GM12878 (cell line): ENCODE results near the gene BNIP3. TPM values are rescaled to one million over a fixed set of nuclear protein-coding genes. Genes with fewer than 3 reads are reported as not detected.

ENCODE experiments used
- ATAC-seq: fragments of 200-7000 bp; cut with Tn5 transposase; 3 replicates; pipeline ENCODE4 v1.9.1; 2020; ENCODE audit warnings: mild to moderate bottlenecking, moderate library complexity
- BruUV-seq: library from RNA; stranded (reverse); fragments of 400-500 nt; replicated peaks from 2 replicates; lab custom pipeline; 2021; lab: Mats Ljungman, UMichigan
- CTCF ChIA-PET: fragments of 300-600 bp; sonication (Branson Sonifier 250); formaldehyde crosslinking; extraction: SDS; loops from one replicate; lab custom pipeline; 2021; ENCODE audit warnings: inconsistent platforms; lab: Yijun Ruan, JAX
- POLR2A ChIA-PET: fragments of 350-600 bp; formaldehyde crosslinking; extraction: SDS; loops from one replicate; lab custom pipeline; 2021; ENCODE audit warnings: inconsistent platforms; lab: Charles Lee
- RAD21 ChIA-PET: fragments of 300-600 bp; sonication (Branson Sonifier 250); formaldehyde crosslinking; loops from one replicate; lab custom pipeline; 2023; ENCODE audit warnings: antibody characterized with exemption; ENCODE audit not compliant: unreplicated experiment; lab: Charles Lee
- SMC1A ChIA-PET: fragments of 300-600 bp; sonication (Branson Sonifier 250); formaldehyde crosslinking; loops from one replicate; lab custom pipeline; 2023; ENCODE audit not compliant: unreplicated experiment, uncharacterized antibody; lab: Charles Lee
- DNase-seq: peaks from one replicate; pipeline ENCODE4 v3.0.0-alpha.2; 2011; ENCODE audit warnings: low read depth, low spot score
- FAIRE-seq: peaks from 3 replicates; lab custom pipeline; 2011; peaks lifted over from hg19 to GRCh38; lab: Jason Lieb, UNC
- H2AFZ ChIP-seq: 2 replicates; pipeline ENCODE4 v1.6.0; 2011; ENCODE audit warnings: low read depth, low read length, control low read depth; ENCODE audit not compliant: control insufficient read depth
- H3K27ac ChIP-seq: 2 replicates; pipeline ENCODE4 v1.5.1; 2011; ENCODE audit warnings: control low read depth; ENCODE audit not compliant: control insufficient read depth, insufficient read depth
- H3K27me3 ChIP-seq, 2 experiments: replicated peaks in 1 of 2; 2 replicates each; pipeline versions ENCODE4 v1.6.0 to v1.6.1; 2011; ENCODE audit warnings: low read length in 1 of 2; ENCODE audit not compliant: control insufficient read depth in 2 of 2, insufficient read depth in 2 of 2
- H3K36me3 ChIP-seq, 2 experiments: 2 replicates each; pipeline ENCODE4 v1.5.1; 2011; ENCODE audit warnings: low read length in 1 of 2; ENCODE audit not compliant: control insufficient read depth in 2 of 2, insufficient read depth in 2 of 2
- H3K4me1 ChIP-seq: 2 replicates; pipeline ENCODE4 v1.6.1; 2011; ENCODE audit warnings: mild to moderate bottlenecking, low read length, moderate library complexity, mixed read lengths; ENCODE audit not compliant: control insufficient read depth, insufficient read depth
- H3K4me2 ChIP-seq: 2 replicates; pipeline ENCODE4 v1.6.0; 2011; ENCODE audit warnings: control low read depth; ENCODE audit not compliant: control insufficient read depth, insufficient read depth
- H3K4me3 ChIP-seq: fragments of 200-600 bp; sonication (generic); 2 replicates; pipeline ENCODE4 v1.5.1; 2016
- H3K79me2 ChIP-seq: 2 replicates; pipeline ENCODE4 v1.6.0; 2011; ENCODE audit warnings: low read length; ENCODE audit not compliant: control insufficient read depth, insufficient read depth
- H3K9ac ChIP-seq: 2 replicates; pipeline ENCODE4 v1.8.0; 2011; ENCODE audit warnings: low read length, control low read depth, mixed read lengths; ENCODE audit not compliant: control insufficient read depth, insufficient read depth
- H3K9me3 ChIP-seq: replicated peaks from 3 replicates; pipeline ENCODE4 v1.5.1; 2011; ENCODE audit warnings: mild to moderate bottlenecking, low read length; ENCODE audit not compliant: control insufficient read depth, insufficient read depth
- H4K20me1 ChIP-seq: 2 replicates; pipeline ENCODE4 v1.6.0; 2011; ENCODE audit not compliant: control insufficient read depth, insufficient read depth
- EGR1 ChIP-seq, 2 experiments: IDR thresholded peaks; 1 replicate in 1 of 2; 2 replicates in 1 of 2; pipeline ENCODE4 v1.6.1; 2011 to 2012; ENCODE audit warnings: low read depth in 2 of 2, low read length in 2 of 2, borderline replicate concordance in 1 of 2, mild to moderate bottlenecking in 1 of 2, moderate library complexity in 1 of 2
- HDAC2 ChIP-seq: fragments of 200-600 bp; sonication (generic); IDR thresholded peaks from 2 replicates; pipeline ENCODE4 v1.6.1; 2017
- MYB ChIP-seq: fragments of 150-350 bp; IDR thresholded peaks from 2 replicates; pipeline ENCODE4 v1.6.1; 2014; ENCODE audit warnings: mild to moderate bottlenecking, low read depth, low read length, borderline replicate concordance
- POLR2AphosphoS2 ChIP-seq: IDR thresholded peaks from 2 replicates; pipeline ENCODE4 v1.6.1; 2011; ENCODE audit warnings: low read depth, mild to moderate bottlenecking, low read length, improper control_type of control experiment, moderate library complexity
- RBBP5 ChIP-seq: fragments of 200-600 bp; sonication (generic); conservative IDR thresholded peaks from 2 replicates; pipeline ENCODE4 v1.6.1; 2016
- RELB ChIP-seq: fragments of 450-650 bp; IDR thresholded peaks from 2 replicates; pipeline ENCODE4 v1.6.1; 2017; ENCODE audit warnings: low read depth, mild to moderate bottlenecking, moderate library complexity
- SKIL ChIP-seq: fragments of 450-650 bp; IDR thresholded peaks from 2 replicates; pipeline ENCODE4 v1.6.1; 2017; ENCODE audit warnings: mild to moderate bottlenecking, low read depth, inconsistent platforms; ENCODE audit not compliant: poor library complexity, severe bottlenecking
- SP1 ChIP-seq: IDR thresholded peaks from one replicate; pipeline ENCODE4 v1.6.1; 2011; ENCODE audit warnings: low read depth, low read length
- SUZ12 ChIP-seq: fragments of 200-600 bp; sonication (generic); IDR thresholded peaks from one replicate; pipeline ENCODE4 v1.6.1; 2018; ENCODE audit warnings: antibody characterized with exemption, mild to moderate bottlenecking; ENCODE audit not compliant: unreplicated experiment
- ZNF687 ChIP-seq: fragments of 450-650 bp; IDR thresholded peaks from 2 replicates; pipeline ENCODE4 v1.6.1; 2017; ENCODE audit warnings: mild to moderate bottlenecking, moderate library complexity
- WGBS: methylation state at CpG from one replicate; pipeline ENCODE4 v1.1.6; 2016; ENCODE audit warnings: low lambda C conversion rate; ENCODE audit not compliant: insufficient replicate concordance, insufficient coverage; ENCODE audit errors: missing lambda C conversion rate; 5-methylcytosine and 5-hydroxymethylcytosine counted together
- in situ Hi-C: fragments of 300-500 bp; cut with MboI; formaldehyde crosslinking; loops from 9 replicates; pipeline ENCODE4 v1.14.3; 2018; ENCODE audit warnings: mixed read lengths
- intact Hi-C: fragments of 100-400 bp; cut with micrococcal nuclease; formaldehyde crosslinking; loops from one replicate; pipeline ENCODE4 v1.14.2; 2022; ENCODE audit not compliant: unreplicated experiment
- polyA plus RNA-seq, 11 experiments: library from polyadenylated mRNA; depleted of rRNA in 4 of 11; unstranded in 6 of 11; stranded (reverse) in 5 of 11; fragments of >200 nt; fragmentation: Nextera tagmentation in 4 of 11; fragmentation: Illumina TruSeq in 1 of 11; extraction: Ambion mirVana in 4 of 11; extraction: Trizol in 1 of 11; gene quantifications; 1 replicate in 1 of 11; 2 replicates in 10 of 11; pipeline versions ENCODE4 v1.2.1 to v1.2.3, GENCODE V29; 2011 to 2016; ENCODE audit warnings: inconsistent platforms in 2 of 11, missing spikeins in 2 of 11, low read depth in 1 of 11
- total RNA-seq, 4 experiments: library from RNA; depleted of rRNA in 3 of 4; stranded (reverse); fragments of >200 nt in 3 of 4; fragmentation: Illumina TruSeq in 1 of 4; extraction: Trizol in 1 of 4; gene quantifications; 2 replicates each; pipeline versions ENCODE4 v1.2.1 to v1.2.3, GENCODE V29; 2013 to 2021

Gene BNIP3
- total and polyA plus RNA-seq, 10 of the 15 experiments (the other 5 are each of a cell fraction or from before 2014, with no cell fraction given), result 7.7 to 122 (median 29.9) TPM

- TF ChIP-seq EGR1 (IDR thresholded peaks at IDR 0.05; ENCODE audit: borderline replicate concordance in 1 of 2, low read depth in 2 of 2, low read length in 2 of 2), result no peak
- TF ChIP-seq RBBP5, result no peak
- no peak for TF ChIP-seq SUZ12
- TF ChIP-seq POLR2AphosphoS2, result no peak
- no peak for TF ChIP-seq HDAC2
- no peak for TF ChIP-seq SP1
- TF ChIP-seq, all 136 proteins: peak for 0
These were observed 2.1 kb upstream of the BNIP3 start (continued) for GRCh38 chr10:131983780-131984179.

GRCh38 chr10:131982796-131983195, 1.1 kb upstream of the BNIP3 start:
- ATAC-seq, result no peak
- Histone ChIP-seq H3K27me3 (no peaks in the 10 kb centered on the region), H3K4me2 (peak overlapping the region; percentile 77; the same call in 1 of the 2 replicates), H4K20me1 (peaks cover 4% of the 10 kb centered on the region; the same call in 1 of the 2 replicates), H3K4me3 (peak overlapping the region; percentile 68; the same call in 1 of the 2 replicates), H3K27ac (no peak overlapping the region), H3K9me3 (no peaks in the 10 kb centered on the region; the same call in 2 of the 3 replicates), H3K36me3 (peaks cover 0 to 3% of the 10 kb centered on the region in 2 experiments; a peak in 2 of 4 replicates), H3K79me2 (peaks cover 42% of the 10 kb centered on the region), H2AFZ (0 out of 2 replicates have a peak overlapping the region, but pooled peaks have one; percentile 85), H3K9ac (peak overlapping the region; percentile 47; the same call in 1 of the 2 replicates), H3K4me1 (no peaks in the 10 kb centered on the region; the same call in 1 of the 2 replicates)
- intact Hi-C loops, result no loop called here
- ChIA-PET SMC1A (no interaction called here), CTCF (no interaction called here), RAD21 (no interaction called here), POLR2A (interaction anchor here (0.7 kb wide), 1 partner anchor 55 kb away, joined by 4 read pairs; no protein-coding TSS in a partner anchor)
- FAIRE-seq, result no peak
- in situ Hi-C loops, result loop anchor here (5.0 kb wide), 1 partner anchor 85 kb away; no protein-coding TSS in a partner anchor
- WGBS, result 85% methylated on average over 16 of the region's 21 CpGs
- DNase-seq, result no peak
- no TSS peak for BruUV-seq
- TF ChIP-seq SKIL (no peak), RELB (no peak), MYB (no peak), ZNF687 (no peak)
